GM21390 (cell line): Measurements from ENCODE around the gene DNAH14.

Source experiments
- ATAC-seq: cut with Tn5 transposase; IDR thresholded peaks from one replicate; pipeline ENCODE4 v1.9.1; 2021; ENCODE audit not compliant: unreplicated experiment

Gene DNAH14

DNA sequence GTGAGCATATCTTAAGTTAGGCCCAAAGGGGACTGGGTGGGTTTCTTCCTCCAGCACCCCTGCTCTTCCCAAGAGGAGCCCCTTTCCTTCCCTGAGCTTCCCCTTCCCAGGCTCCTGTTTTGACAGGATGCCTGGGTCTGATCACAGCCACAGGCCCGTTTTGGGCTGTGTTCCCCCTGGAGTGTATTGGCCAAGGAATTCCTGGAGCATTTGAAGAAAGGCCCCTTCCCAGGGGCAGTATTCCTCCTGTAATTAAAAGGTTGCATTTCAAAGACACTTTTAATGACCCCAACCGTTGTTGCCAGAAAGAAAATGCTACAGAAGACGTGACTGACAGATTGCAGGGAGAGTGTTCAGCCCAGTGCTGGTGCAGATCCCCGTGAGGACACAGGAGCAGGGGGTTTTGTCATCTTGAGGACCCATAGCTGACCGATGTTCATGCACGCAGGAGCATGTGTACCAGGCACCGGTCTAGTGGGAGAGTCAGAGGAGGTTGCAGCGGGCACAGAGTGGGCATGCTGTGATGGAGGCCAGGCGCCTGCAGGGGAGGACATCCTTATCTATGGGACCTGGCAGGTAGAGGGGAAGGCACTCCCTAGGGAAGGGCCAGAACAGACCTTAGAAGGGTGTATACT, 517.6 kb downstream of the DNAH14 start:
- ATAC-seq, result no peak

DNA sequence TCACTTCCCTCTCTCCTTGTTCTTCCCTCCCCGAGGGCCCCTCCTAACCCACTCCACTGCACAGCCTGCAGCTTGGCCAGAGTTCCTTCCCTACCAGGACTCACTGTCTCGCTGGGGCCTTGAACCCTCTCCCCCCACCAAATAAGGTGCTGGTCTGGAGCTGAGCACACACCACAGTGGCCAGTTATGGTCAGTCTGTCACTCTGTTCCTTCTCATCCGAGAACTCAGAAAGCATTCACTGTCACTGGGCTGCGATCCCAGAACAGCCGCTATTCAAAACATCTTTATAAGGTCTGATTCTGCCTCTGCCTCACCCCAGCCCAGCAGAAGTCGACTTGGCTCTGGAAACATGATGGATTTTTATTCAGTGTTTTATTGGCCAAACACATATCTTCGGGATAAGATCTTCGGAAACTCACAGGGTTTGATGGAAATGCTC, 518.2 kb downstream of the DNAH14 start:
- ATAC-seq, result no peak

DNA sequence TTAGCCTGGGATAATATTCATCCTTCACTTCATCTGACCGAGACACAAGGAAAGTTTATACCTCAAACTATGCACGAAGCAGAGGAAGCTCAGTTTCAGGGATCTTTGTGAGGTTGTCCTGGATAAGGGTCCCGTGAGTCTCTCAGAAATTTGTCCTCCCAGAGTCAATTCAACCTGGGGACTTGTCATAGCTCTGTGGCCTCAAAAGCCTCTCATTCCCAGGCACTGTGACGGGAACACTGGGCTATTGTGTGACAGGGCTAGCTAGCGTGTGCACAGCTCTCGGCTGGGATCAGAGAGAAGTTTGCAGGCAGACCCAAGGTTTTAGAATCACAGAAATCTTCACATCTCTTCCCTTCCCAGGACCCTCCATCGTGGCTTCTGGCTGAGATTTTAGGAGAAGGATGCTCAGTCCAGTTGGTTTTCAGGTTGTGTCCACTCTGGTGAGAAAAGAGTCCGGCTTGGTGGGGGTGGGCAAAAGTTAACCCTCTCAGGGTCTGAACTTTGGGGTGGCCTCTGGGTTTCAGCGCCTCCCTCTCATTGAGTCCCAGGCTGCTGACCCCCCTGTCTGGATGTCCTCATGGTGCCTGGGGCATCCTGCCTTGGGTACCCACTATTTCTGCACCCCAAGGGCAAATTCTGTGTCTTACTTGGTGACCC, 518.8 kb downstream of the DNAH14 start:
- ATAC-seq, result no peak
